HG03025 (cell line): Measurements from ENCODE around the gene PPP1R9A.

Experiments
- ATAC-seq: cut with Tn5 transposase; IDR thresholded peaks from one replicate; pipeline ENCODE4 v1.9.1; 2021; ENCODE audit warnings: mild to moderate bottlenecking, moderate library complexity; ENCODE audit not compliant: unreplicated experiment, low FRiP score

PPP1R9A gene

GRCh38 chr7:95244616-95245015 lies 337.2 kb downstream of the PPP1R9A start:
- no peak for ATAC-seq

GRCh38 chr7:95245828-95246500 lies 338.6 kb downstream of the PPP1R9A start:
- ATAC-seq = no peak

- ATAC-seq = no peak
These were observed 339.5 kb downstream of the PPP1R9A start for GRCh38 chr7:95246831-95247370.

GRCh38 chr7:95250571-95250970 lies 343.2 kb downstream of the PPP1R9A start:
- no peak for ATAC-seq

- no peak for ATAC-seq
These were observed 344.6 kb downstream of the PPP1R9A start for GRCh38 chr7:95251966-95252365.

GRCh38 chr7:95253986-95254385 lies 346.6 kb downstream of the PPP1R9A start:
- no peak for ATAC-seq

- ATAC-seq = no peak
These were observed 348.3 kb downstream of the PPP1R9A start for GRCh38 chr7:95255691-95256090.

GRCh38 chr7:95261895-95262415 lies 354.6 kb downstream of the PPP1R9A start:
- ATAC-seq = no peak

GRCh38 chr7:95262875-95263274 lies 355.5 kb downstream of the PPP1R9A start:
- no peak for ATAC-seq

GRCh38 chr7:95263785-95264362 lies 356.5 kb downstream of the PPP1R9A start:
- no peak for ATAC-seq

- no peak for ATAC-seq
These were observed 357.0 kb downstream of the PPP1R9A start for GRCh38 chr7:95264363-95264891.

GRCh38 chr7:95265634-95266033 lies 358.2 kb downstream of the PPP1R9A start:
- ATAC-seq = no peak

- ATAC-seq = no peak
These were observed 360.4 kb downstream of the PPP1R9A start for GRCh38 chr7:95267754-95268153.

- no peak for ATAC-seq
These were observed 362.2 kb downstream of the PPP1R9A start for GRCh38 chr7:95269640-95270039.

- no peak for ATAC-seq
These were observed 368.7 kb downstream of the PPP1R9A start for GRCh38 chr7:95276114-95276513.

GRCh38 chr7:95279417-95279816 lies 372.0 kb downstream of the PPP1R9A start:
- no peak for ATAC-seq

GRCh38 chr7:95286096-95286495 lies 378.7 kb downstream of the PPP1R9A start:
- no peak for ATAC-seq

GRCh38 chr7:95290166-95290830 lies 382.9 kb downstream of the PPP1R9A start:
- ATAC-seq = no peak

- ATAC-seq = no peak
These were observed 388.0 kb downstream of the PPP1R9A start for GRCh38 chr7:95295397-95295796.

- ATAC-seq = no peak
These were observed 389.1 kb downstream of the PPP1R9A start for GRCh38 chr7:95296456-95296855.

- ATAC-seq = no peak
These were observed 389.6 kb downstream of the PPP1R9A start for GRCh38 chr7:95297041-95297440.
